HG02763 (cell line): Measurements from ENCODE around the gene SUGP1.

Source experiments
- ATAC-seq: cut with Tn5 transposase; IDR thresholded peaks from one replicate; pipeline ENCODE4 v1.9.1; 2021; ENCODE audit warnings: mild to moderate bottlenecking, moderate library complexity; ENCODE audit not compliant: unreplicated experiment

SUGP1 gene

GRCh38 chr19:19236173-19236572 is 84.1 kb downstream of the SUGP1 start:
- no peak for ATAC-seq

- no peak for ATAC-seq
Observed at GRCh38 chr19:19234220-19234816, 86.0 kb downstream of the SUGP1 start.

GRCh38 chr19:19232261-19232721 is 88.0 kb downstream of the SUGP1 start:
- ATAC-seq: no peak

GRCh38 chr19:19230999-19231398 is 89.3 kb downstream of the SUGP1 start:
- no peak for ATAC-seq

GRCh38 chr19:19229701-19230100 is 90.6 kb downstream of the SUGP1 start:
- no peak for ATAC-seq

GRCh38 chr19:19227217-19227616 is 93.1 kb downstream of the SUGP1 start:
- ATAC-seq: no peak

- no peak for ATAC-seq
Observed at GRCh38 chr19:19226663-19227062, 93.6 kb downstream of the SUGP1 start.

GRCh38 chr19:19226204-19226603 is 94.1 kb downstream of the SUGP1 start:
- ATAC-seq: no peak
